Measurements from ENCODE around the gene PCDH8.

DNA sequence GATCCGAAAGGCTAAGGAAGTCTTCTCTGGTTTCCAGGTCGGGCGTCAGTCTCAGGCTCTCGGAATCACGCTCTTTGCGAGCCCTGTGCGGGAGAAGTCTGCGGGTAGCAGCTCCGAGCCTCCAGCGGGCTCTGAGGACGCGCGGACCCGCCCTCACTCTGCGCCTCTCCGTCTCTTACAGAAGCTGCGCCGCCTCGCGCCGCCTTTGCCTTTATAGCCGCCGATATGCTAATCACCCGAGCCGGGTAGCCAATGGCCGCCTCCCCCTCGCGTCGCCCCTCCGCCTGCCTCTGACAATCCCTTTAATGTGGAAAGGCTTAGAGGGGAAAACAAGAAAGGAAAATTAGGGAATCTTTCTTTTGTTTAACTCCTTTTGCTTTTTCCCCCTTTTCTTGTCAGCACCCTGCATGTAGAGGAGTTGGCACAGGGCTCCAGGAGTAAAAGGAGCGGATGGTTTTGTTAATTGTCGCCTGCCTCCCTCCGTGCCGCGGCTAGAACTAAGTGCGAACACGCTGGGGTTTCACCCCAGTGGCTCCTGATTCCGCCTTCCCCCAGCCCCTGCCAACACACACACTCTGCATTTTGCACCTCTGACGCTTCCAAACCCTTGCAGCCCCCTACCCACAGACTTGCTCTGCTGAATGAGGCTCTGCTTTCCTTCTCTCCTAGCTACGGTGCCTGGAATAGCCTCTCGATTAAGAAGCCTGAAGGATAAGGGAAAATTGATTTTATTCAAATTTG lies at the start of gene PCDH8:
- TF ChIP-seq, protein P1, sequence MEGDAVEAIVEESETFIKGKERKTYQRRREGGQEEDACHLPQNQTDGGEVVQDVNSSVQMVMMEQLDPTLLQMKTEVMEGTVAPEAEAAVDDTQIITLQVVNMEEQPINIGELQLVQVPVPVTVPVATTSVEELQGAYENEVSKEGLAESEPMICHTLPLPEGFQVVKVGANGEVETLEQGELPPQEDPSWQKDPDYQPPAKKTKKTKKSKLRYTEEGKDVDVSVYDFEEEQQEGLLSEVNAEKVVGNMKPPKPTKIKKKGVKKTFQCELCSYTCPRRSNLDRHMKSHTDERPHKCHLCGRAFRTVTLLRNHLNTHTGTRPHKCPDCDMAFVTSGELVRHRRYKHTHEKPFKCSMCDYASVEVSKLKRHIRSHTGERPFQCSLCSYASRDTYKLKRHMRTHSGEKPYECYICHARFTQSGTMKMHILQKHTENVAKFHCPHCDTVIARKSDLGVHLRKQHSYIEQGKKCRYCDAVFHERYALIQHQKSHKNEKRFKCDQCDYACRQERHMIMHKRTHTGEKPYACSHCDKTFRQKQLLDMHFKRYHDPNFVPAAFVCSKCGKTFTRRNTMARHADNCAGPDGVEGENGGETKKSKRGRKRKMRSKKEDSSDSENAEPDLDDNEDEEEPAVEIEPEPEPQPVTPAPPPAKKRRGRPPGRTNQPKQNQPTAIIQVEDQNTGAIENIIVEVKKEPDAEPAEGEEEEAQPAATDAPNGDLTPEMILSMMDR (IDR thresholded peaks at IDR 0.05), result no peak
- TF ChIP-seq POLR2A (IDR thresholded peaks at IDR 0.05), result no peak

All from adrenal gland (tissue), 5 donors.